Left renal cortex interstitium (tissue), 4 donors: ENCODE results near the gene PUM2. TPM values are rescaled to one million over a fixed set of nuclear protein-coding genes. Genes with fewer than 3 reads are reported as not detected.
A peak's percentile ranks its signal among the peaks of the same experiment; 100 is the strongest.
"Not testable (repeated sequence)": the region's sequence is repeated elsewhere in the genome, so short reads cannot be mapped to it uniquely, and the experiment has no call there.

ENCODE experiments used
- DNase-seq, 4 donors: peaks; one replicate each; pipeline ENCODE4 v3.0.0-alpha.2; 2013; ENCODE audit warnings: low read depth in 4 of 4, low spot score in 2 of 4, missing footprints in 1 of 4
- polyA plus RNA-seq, 4 donors: library from polyadenylated mRNA; unstranded; fragments of 120-200 nt; gene quantifications; one replicate each; pipeline ENCODE4 v1.2.1, GENCODE V29; 2013; ENCODE audit not compliant: insufficient read length in 4 of 4

PUM2 gene
- polyA plus RNA-seq, 4 donors = 96.7 to 113 (median 103) TPM

DNA sequence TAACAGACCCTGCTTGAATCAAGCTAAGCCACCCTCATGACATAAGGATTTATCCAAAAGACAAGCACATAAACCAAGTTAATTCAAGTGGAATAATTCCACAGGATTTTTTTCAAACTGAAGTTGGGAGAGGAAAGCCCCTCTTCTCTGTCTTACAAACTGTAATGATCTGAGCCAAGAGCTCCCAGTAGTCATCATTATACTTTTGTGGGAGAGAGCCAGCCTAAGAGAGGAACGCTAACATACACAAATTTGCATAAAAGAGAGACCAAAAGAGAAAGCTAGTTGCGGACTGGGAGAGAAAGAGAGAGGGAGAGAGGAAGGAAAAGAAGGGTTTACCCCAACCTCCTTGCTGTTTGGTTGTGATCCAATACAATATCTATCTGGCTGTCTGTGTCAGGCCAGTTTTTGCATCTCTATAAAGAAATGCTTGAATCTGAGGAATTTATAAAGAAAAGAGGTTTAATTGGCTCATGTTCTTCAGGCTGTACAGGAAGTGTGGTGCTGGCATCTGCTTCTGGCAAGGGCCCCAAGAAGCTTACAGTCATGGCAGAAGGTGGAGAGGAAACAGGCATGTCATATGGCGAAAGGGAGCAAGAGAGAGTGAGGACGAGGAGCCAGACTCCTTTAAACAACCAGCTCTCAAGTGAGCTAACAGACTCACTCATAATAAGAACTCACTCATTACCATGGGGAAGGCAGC lies 20.8 kb upstream of the PUM2 start:
- DNase-seq = no peak

DNA sequence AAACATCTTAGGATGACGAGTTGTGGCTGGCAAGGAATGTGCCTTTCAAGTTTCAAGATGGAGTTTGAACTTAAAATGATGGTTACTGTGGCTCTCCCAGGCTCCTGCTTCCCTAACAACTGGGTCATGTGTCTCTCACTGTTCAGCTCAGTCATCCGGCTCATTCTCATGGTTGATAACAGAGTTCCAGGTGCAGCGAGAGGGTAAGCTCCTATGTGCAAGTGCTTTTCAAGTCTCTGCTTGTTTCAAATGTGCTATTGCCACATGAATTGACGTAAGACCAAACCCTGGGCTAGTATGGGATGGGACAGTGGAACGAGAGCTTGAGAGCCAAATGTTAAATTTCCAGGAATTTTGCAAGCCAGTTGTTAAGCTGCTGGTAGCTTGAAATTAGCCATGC lies 19.5 kb upstream of the PUM2 start:
- DNase-seq = no peak

DNA sequence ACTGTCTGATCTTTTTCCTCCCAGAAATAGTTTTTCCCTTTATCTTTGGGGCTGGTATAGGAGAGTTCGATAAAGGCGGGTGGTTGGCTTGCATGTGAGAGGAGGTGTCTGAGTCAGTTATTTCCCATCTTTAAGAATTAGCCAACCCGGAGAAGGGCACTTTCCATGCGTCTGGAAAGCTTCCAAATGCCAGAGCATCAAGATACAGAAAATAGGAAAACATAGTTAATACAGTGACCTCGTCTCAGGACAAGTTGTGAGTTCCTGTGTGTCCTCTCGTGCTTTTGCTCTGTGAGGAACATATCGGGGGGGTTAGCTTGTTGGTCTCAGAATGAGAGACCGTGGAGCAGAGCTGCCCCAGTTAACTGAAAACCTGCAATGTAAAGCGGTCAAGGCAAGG lies 18.7 kb upstream of the PUM2 start:
- DNase-seq = no peak

DNA sequence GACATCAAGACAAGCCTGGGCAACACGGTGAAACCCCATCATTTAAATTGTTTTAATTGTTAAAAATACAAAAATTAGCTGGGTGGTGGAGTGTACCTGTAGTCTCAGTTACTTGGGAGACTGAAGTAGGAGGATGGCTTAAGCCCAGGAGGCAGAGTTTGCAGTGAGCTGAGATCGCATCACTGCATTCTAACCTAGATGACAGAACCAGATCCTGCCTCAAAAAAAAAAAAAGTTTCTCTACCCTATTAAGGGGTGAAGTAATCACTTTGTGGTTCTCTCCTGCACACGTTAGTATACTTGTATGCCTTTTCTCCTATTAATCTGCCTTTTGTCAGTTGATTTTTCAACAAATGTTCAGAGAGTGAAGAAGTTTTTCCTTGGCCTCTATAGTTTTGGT lies 18.1 kb upstream of the PUM2 start:
- DNase-seq = no peak

DNA sequence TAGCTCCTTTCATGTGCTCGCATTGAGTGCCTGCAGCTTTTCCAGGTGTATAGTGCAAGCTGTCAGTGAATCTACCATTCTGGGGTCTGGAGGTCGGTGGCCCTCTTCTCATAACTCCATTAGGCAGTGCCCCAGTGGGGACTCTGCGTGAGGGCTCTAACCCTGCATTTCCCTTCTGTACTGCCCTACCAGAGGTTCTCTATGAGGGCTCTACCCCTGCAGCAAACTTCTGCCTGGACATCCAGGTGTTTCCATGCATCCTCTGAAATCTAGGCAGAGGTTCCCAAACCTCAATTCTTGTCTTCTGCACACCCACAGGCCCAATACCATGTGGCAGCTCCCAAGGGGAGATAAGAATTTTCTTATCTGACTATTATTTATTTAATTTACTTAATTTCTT lies 17.3 kb upstream of the PUM2 start:
- DNase-seq = not testable (repeated sequence)

DNA sequence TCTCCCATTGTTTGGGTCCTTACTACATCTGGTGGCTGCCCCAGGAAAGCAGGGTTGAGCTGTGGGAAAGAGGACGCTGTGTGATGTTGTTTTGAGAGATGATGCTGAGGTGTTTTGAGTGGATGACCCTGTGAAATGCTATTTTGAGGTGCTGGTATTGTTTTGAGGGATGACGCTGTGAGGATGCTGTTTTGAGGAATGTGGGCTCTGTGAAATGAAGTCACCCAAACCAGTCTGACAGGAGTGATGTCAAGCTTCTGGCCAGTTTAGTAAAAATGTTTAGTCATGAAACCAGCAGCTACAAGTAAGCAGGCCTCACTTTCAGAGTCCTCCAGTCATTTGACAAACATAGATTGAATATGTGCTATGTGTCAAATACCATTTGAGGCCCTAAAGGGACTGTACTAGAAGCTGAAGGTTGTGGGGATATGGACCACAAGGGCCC lies 16.1 kb upstream of the PUM2 start:
- DNase-seq = no peak

DNA sequence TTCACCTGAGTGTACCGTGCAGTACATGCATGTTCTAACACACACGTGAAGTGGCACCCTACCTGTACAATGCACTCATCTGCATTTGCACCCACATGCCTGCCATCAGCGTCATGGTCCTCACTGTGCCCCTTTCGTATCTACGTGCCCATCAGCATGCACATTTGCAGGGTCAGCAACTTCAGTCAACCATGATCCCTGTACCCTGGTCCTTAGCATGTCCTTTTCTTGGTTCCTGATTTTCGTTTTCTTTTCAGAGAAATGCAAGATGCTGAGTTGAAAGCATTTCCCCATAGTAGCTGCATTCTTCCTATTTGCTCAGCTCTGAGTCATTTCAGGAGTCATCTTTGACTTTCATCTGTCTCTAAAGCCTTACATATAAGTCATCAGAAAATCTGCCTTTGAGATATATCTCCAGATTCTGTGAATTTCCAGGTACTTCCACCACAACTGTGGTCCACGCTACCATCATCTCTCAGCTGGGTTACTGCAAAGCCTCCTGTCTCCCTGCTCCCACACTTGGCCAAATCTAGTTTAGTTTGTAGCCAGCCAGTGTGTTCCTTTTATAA lies 14.7 kb upstream of the PUM2 start:
- DNase-seq = no peak

DNA sequence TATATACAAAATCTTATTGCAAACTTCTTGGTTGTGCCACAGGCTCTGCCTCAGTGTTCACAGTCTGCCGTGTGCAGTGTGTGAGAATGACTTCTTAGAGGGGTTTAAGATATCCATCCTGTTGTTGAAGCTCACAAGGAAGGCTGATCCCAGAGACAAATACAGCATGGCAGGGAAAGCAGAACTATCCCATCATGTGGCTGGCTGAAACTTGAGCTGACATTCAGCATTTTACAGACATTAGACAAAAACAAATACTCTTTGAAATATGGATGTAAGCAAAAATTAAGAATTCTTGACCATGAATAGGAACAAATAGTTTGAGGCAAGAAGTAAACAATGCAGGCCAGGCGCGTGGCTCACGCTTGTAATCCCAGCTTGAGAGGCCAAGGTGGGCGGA lies 12.9 kb upstream of the PUM2 start:
- no peak for DNase-seq

DNA sequence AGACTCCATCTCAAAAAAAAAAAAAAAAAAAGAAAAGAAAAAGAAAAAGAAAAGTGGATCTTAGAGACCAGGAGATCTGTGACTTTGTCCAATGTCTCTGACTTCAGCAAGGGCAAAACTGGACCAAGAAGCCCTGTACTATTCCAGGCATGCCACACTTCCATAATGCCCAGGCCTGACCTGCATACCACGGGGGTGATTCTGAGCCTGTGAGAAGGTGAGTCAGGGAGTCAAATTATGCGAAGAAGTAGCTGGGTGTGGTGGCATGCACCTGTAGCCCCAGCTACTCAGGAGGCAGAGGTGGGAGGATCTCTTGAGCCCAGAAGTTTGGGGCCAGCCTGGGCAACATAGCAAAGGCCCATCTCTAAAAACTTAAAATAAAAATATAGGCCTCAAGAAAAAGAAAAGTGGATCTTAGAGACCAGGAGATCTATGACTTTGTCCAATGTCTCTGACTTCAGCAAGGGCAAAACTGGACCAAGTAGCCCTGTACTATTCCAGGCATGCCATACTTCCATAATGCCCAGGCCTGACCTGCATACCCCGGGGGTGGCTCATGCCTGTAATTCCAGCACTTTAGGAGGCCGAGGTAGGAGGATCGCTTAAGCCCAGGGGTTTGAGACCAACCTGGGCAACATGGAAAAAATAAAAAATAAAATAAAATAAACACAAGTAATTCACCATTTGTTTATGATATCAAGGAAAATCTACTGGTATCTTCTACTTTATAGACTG lies 12.2 kb upstream of the PUM2 start:
- DNase-seq = no peak

DNA sequence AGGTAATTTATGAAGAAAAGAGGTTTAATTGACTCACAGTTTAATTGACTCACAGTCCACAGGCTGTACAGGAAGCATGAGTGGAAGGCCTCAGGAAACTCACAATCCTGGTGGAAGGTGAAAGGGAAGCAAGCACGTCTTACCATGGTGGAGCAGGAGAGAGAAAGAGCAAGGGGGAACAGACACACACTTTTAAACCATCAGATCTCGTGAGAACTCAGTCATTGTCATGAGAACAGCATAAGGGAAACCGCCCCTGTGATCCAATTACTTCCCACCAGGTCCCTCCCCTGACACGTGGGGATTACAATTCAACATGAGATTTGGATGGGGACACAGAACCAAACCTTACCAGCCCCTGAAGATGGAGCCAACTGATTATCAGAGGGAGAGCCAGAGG lies 11.2 kb upstream of the PUM2 start:
- no peak for DNase-seq

DNA sequence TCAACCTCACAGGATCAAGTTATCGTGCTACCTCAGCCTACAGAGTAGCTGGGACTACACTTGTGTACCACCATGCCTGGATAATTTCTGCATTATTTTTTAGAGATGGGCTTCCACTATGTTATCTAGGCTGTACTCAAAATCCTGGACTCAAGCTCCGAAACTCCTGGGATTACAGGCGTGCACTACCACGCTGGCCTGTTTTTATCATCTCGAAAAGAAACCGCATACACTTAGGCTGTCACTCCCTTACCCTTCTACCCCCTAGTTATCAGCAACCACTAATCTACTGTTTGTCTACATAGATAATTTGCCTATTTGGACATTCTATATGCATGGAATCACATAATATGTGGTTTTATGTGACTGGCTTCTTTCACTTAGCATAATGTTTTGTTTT lies 8.5 kb upstream of the PUM2 start:
- no peak for DNase-seq

DNA sequence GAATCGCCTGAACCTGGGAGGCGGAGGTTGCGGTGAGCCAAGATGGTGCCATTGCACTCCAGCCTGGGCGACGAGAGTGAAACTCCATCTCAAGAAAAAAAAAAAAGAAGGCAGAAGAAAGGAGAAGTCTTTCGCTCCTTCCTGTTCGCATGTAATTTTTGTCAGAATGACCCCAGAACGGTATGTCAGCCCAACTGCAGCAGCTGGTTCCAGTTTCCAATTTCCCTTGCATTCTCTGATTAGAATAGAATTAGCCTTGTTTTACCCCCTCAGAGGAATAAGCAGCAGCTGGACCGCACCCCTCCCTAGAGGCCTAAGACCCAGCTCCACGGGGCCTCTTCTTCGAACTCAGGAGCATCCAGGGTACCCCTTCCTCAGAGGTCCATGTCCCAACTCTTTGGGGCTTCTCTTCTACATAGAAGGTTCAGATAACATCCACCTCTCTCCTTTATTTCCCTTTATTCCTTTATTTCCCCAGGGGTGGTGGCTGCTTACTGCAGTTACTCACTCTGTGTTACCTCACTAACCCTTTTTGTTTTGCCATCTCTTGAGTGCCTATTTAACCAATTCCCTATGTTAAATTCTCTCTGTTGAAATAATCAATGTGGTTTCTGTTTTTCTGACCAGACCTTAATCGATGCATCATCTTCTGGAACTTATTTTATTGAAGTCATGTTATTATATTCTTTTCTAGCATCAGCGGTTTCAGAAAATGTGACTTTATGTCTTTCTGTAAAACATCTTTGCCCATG lies 7.2 kb upstream of the PUM2 start:
- no peak for DNase-seq

DNA sequence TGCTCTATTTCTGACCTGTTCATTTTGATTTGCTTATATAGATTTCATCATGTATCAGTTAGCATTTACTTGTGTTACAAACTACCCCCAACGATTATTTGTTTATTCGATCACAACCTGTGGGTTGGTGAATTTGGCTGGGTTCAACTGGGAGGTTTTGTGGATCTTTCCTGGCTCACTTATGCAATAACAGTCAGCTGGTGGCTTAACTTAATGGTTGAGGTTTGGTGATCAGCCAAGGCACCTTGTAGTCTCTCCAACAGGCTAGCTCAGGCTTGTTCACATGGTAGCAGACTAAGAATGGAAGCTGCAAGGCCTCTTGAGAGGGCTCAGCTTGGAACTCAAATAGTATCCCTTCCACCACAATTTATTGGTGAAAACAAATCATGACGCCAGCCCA lies 5.4 kb upstream of the PUM2 start:
- no peak for DNase-seq

DNA sequence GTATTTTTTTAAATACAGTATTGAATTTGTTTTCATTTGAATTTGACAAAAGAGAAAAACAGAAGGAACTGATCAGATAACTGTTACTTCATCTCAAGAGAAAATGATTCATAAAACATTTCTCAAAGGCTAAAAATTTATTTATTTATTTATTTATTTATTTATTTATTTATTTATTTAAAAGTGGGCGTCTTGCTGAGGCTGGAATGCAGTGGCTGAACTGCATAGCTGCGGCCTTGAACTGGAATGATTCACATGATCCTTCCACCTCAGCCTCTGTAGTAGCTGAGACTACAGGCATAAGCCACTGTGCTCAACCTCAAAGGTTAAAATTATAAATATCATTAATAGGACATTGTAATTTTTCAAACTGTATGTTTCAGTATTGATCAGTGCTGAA lies 4.5 kb upstream of the PUM2 start:
- DNase-seq = no peak

DNA sequence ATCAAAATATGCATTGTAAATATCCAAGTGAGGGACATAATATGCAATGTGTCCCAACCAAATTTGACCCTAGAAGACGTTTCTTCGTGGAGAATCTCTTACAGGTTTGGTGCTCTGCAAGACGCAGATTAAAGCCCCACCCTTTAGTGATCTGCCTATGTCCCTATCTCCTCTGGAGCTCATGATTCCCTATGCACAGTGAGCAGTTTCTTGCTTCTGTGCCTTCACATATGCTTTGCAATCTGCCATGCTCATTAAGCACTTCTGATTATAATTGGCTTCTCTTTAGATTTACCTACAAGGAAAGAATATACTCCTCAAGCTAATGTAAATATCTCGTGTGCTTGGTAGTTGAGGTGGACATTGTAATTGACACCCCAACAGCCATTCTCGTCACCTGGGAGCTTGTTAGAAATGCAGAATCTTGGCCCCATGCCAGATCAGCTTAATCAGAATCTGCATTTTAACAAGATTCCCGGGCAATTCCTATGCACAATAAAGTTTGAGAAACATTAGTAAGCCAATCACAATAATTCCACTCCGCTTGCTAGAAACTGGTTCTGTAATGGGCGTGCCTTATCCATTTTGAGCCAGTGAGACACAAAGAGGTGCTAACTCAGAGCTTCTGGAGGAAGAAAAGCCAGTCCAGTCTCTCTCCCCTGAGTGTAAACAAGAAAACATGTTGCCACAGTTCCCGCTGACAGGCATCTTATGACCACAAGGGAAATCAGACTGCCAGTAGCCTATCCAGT lies 2.8 kb upstream of the PUM2 start:
- DNase-seq = no peak

DNA sequence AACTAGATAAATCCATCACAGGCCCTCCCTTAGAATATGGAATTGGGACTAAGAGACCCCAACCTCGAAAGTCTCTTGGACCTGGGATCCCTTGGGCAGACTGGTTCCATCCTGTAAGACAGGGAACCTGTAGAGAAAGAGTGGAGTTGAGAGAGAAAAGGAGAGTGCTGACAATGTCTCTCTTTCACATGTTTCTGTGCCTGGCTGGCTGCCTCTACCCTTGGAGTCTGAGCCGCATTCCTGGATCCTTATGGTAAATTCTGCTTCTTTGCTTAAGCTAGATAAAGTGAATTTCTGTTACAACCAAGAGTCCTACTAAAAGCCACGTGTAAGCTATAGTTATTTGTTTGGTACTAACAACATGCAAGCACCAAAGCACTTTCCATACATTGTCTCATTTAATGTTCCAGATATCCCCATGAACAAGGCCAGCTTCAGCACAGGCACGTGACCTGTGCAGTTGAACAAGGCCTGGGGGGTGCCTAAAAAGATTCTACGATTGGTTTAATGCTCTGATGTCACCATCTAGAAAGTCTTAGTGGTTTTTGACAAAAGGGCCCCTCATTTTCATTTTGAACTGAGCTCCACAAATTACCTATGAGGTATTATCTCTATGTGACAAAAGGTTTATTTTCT lies 2.1 kb upstream of the PUM2 start:
- no peak for DNase-seq

DNA sequence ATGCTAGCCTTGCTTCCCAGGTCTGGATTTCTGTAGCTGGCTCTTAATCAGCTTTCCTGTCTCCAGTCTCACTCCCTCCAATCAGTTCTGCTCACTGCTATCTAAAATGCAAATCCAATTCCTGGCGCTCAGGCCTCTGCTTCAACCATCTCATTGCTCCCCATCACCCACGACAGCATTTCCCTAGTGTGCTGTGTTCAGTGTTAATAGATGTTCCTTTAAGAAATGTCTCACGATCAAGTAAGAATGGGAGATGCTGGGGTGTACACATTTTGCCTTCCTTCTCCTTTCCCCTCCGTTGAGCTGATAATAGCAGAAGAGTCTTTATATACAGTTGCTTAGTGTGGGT lies 1.6 kb upstream of the PUM2 start:
- no peak for DNase-seq

DNA sequence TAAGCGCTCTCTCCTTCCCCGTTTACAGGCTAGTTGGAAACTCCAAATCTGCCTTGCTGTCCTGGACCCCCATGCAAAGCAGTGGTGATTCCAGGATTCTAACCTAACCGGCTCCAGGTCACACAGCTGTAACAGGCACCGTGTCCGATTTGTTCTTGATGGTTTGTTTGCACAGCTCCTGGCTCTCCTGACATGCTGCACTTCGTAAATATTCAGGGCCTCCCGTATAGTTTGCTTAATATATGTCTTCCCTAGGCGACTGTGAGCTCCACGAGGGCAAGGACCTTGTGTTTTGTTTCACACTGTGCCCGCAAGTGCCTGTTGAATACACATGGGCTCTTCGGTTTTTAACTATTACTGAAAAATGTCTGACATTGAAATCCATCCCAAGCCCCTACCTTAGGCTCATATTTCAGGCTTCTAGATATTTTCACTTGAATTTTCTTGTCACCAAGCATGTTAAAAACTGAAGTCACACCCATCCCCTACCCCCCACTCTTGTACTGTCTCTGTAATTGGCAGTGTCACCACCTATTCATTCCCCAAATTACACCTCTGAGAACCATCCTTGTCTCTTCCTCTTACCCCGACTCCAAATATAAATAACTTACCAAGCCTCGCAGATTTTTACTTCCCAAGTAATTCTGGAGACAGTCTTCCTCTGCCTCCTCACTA lies 1.0 kb upstream of the PUM2 start:
- DNase-seq = no peak

DNA sequence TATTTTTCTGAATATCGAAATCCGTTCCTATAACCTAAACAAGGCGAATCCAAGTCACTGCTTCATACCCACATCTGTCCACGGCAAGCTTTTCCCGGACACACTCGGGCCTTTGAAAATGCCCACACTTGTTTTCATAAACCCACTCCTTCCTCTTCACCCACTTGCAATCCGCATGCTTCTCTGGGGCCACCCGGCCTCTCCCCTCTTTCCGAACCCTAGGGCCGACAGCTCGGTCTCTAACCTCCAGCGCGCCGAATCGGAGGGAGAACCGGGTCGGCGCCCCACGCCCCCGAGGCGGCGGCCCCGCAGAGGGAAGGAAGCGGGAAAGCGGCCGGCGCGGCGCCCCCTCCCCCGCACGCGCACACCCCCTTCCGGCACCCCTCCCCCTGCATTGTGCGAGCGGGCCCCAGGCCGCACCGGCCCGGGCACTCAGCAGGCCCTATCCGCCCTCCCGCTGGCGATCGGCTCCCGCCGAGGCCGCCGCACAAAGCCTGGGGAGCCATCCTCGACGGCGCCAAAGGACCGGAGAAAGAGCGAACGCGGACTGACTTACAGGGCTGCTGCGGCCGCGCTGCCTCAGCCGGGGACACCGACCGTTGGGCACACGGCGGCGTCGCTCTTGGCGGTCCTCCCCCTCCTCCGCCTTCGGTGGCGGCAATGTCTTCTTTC lies 467 bp downstream of the PUM2 start:
- DNase-seq = peak in 2 of 4 donors; percentile 42 to 45
